T-helper 2 cell treated with Interferon-gamma antibody and Interleukin-4, amounts not matched to agents 5 μg/mL and 100 μg/mL, for 36 hours (primary cell): ENCODE results near the gene ENGASE.
A peak's percentile ranks its signal among the peaks of the same experiment; 100 is the strongest.

Experiments
- DNase-seq: peaks from one replicate; pipeline ENCODE4 v3.0.0; 2021; ENCODE audit warnings: low spot score
- H3K27ac Mint-ChIP-seq: one replicate; pipeline ENCODE4 v1.8.0; 2021; ENCODE audit warnings: mild to moderate bottlenecking, mixed read lengths
- H3K27me3 Mint-ChIP-seq: one replicate; pipeline ENCODE4 v1.8.0; 2021; ENCODE audit warnings: low read depth, mixed read lengths
- H3K36me3 Mint-ChIP-seq: one replicate; pipeline ENCODE4 v1.8.0; 2021; ENCODE audit warnings: low read depth, mixed read lengths
- H3K4me1 Mint-ChIP-seq: one replicate; pipeline ENCODE4 v1.8.0; 2021; ENCODE audit warnings: low read depth, mixed read lengths
- H3K4me3 Mint-ChIP-seq: one replicate; pipeline ENCODE4 v1.8.0; 2022; ENCODE audit warnings: mild to moderate bottlenecking, moderate library complexity, mixed read lengths
- H3K9me3 Mint-ChIP-seq: one replicate; pipeline ENCODE4 v1.8.0; 2021; ENCODE audit warnings: mixed read lengths

The ENGASE gene

DNA sequence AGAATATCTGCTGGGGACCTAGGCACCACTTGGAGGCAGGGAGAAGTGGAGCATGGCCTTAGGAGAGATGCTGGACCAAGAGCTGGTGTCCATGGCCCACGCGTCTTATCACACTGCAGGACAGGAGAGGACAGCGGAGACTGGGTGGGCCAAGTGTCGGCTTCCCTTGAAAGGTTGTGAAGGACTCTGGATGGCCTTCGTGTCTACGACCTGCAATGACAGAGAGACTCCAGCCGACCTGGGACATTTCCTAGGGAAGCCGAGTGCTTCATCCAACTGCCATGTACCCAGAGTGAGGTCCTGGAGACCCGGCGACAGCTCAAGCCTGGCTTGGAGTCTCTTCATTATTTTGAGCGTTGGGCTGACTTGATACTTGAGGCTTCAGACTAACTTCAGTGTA is 30.2 kb upstream of the ENGASE start:
- Mint-ChIP-seq H3K4me3 (no peak overlapping the region), H3K36me3 (no peaks in the 10 kb centered on the region), H3K27ac (no peak overlapping the region), H3K4me1 (no peaks in the 10 kb centered on the region), H3K9me3 (no peaks in the 10 kb centered on the region), H3K27me3 (no peaks in the 10 kb centered on the region)
- no peak for DNase-seq

GRCh38 chr17:79045001-79045729 is 29.5 kb upstream of the ENGASE start:
- Mint-ChIP-seq H3K4me3 (no peak overlapping the region), H3K27me3 (no peaks in the 10 kb centered on the region), H3K4me1 (no peaks in the 10 kb centered on the region), H3K27ac (no peak overlapping the region), H3K9me3 (no peaks in the 10 kb centered on the region), H3K36me3 (no peaks in the 10 kb centered on the region)
- no peak for DNase-seq

DNA sequence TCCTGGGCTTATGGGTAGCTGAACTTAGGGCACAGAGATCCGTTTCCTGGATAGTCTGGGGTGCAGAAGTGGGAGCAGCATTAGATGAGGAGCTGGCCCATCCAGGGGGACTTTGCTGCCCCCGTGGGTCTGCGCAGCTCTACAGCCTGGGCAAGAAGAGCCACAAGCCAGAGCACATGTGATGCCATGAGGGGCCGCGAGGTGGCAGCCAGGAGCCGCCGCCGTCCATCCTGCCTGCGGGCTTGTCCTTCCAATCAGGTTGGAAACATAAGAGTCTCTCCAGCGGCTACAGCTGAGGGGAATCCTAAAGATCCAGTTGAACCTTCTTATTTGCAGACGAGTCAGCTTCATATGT is 28.8 kb upstream of the ENGASE start:
- Mint-ChIP-seq H3K9me3 (no peaks in the 10 kb centered on the region), H3K27me3 (no peaks in the 10 kb centered on the region), H3K36me3 (no peaks in the 10 kb centered on the region), H3K4me3 (no peak overlapping the region), H3K4me1 (no peaks in the 10 kb centered on the region), H3K27ac (no peak overlapping the region)
- peak; percentile 41 for DNase-seq

GRCh38 chr17:79046197-79046915 is 28.3 kb upstream of the ENGASE start:
- H3K9me3 Mint-ChIP-seq: no peaks in the 10 kb centered on the region
- DNase-seq: no peak
- no peaks in the 10 kb centered on the region for H3K36me3 Mint-ChIP-seq
- no peaks in the 10 kb centered on the region for H3K4me1 Mint-ChIP-seq
- no peak overlapping the region for H3K27ac Mint-ChIP-seq
- no peak overlapping the region for H3K4me3 Mint-ChIP-seq
- no peaks in the 10 kb centered on the region for H3K27me3 Mint-ChIP-seq

- Mint-ChIP-seq H3K4me1 (no peaks in the 10 kb centered on the region), H3K27ac (no peak overlapping the region), H3K9me3 (no peaks in the 10 kb centered on the region), H3K36me3 (no peaks in the 10 kb centered on the region), H3K4me3 (no peak overlapping the region), H3K27me3 (no peaks in the 10 kb centered on the region)
- DNase-seq: no peak
Observed at GRCh38 chr17:79046916-79047280, 27.7 kb upstream of the ENGASE start.

DNA sequence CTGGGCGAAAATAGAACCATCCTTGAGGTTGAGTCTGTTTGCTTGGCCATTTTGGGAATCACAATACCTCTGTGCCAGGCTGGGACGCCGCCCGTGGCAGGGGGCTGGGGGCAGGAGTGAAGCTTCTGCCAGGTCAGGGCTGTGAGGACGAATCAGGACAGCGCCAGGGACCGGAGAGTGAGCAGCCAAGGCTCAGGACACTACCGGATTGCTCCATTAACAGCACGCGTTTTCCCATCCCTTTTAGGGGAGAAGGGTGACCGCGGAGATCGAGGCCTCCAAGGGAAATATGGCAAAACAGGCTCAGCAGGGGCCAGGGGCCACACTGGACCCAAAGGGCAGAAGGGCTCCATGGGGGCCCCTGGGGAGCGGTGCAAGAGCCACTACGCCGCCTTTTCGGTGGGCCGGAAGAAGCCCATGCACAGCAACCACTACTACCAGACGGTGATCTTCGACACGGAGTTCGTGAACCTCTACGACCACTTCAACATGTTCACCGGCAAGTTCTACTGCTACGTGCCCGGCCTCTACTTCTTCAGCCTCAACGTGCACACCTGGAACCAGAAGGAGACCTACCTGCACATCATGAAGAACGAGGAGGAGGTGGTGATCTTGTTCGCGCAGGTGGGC is 27.2 kb upstream of the ENGASE start:
- Mint-ChIP-seq H3K27me3 (no peaks in the 10 kb centered on the region), H3K4me1 (no peaks in the 10 kb centered on the region), H3K9me3 (no peaks in the 10 kb centered on the region), H3K27ac (no peak overlapping the region), H3K36me3 (no peaks in the 10 kb centered on the region), H3K4me3 (no peak overlapping the region)
- DNase-seq: no peak

DNA sequence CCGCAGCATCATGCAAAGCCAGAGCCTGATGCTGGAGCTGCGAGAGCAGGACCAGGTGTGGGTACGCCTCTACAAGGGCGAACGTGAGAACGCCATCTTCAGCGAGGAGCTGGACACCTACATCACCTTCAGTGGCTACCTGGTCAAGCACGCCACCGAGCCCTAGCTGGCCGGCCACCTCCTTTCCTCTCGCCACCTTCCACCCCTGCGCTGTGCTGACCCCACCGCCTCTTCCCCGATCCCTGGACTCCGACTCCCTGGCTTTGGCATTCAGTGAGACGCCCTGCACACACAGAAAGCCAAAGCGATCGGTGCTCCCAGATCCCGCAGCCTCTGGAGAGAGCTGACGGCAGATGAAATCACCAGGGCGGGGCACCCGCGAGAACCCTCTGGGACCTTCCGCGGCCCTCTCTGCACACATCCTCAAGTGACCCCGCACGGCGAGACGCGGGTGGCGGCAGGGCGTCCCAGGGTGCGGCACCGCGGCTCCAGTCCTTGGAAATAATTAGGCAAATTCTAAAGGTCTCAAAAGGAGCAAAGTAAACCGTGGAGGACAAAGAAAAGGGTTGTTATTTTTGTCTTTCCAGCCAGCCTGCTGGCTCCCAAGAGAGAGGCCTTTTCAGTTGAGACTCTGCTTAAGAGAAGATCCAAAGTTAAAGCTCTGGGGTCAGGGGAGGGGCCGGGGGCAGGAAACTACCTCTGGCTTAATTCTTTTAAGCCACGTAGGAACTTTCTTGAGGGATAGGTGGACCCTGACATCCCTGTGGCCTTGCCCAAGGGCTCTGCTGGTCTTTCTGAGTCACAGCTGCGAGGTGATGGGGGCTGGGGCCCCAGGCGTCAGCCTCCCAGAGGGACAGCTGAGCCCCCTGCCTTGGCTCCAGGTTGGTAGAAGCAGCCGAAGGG is 26.4 kb upstream of the ENGASE start:
- DNase-seq: no peak
- Mint-ChIP-seq H3K9me3 (no peaks in the 10 kb centered on the region), H3K36me3 (no peaks in the 10 kb centered on the region), H3K27me3 (no peaks in the 10 kb centered on the region), H3K4me3 (no peak overlapping the region), H3K4me1 (no peaks in the 10 kb centered on the region), H3K27ac (no peak overlapping the region)

- Mint-ChIP-seq H3K4me3 (no peak overlapping the region), H3K27me3 (no peaks in the 10 kb centered on the region), H3K4me1 (no peaks in the 10 kb centered on the region), H3K9me3 (peaks cover 7% of the 10 kb centered on the region), H3K27ac (no peak overlapping the region), H3K36me3 (no peaks in the 10 kb centered on the region)
- DNase-seq: no peak
Observed at GRCh38 chr17:79048826-79049755, 25.5 kb upstream of the ENGASE start.

DNA sequence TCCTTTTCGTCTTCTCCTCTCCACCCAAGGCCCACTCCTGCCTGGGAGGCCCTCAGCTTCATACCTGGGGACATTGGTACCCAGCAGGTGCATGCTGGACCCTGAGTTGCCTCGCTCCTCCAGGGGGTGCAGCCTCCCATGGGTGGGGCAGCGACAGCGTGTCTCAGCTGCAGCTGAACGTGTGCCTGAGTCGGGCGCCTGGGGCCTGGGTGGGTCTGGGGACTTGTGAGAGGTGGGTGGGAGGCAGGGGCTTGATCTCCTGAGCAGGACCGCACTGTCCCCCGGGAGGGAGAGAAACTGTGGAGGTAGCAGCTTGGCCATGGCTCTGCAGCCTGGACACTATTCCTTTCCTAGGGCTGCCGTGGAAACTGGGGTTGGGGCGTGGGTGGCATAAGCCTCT is 24.8 kb upstream of the ENGASE start:
- DNase-seq: no peak
- Mint-ChIP-seq H3K27ac (no peak overlapping the region), H3K9me3 (peaks cover 10% of the 10 kb centered on the region), H3K4me1 (no peaks in the 10 kb centered on the region), H3K36me3 (no peaks in the 10 kb centered on the region), H3K4me3 (no peak overlapping the region), H3K27me3 (no peaks in the 10 kb centered on the region)

DNA sequence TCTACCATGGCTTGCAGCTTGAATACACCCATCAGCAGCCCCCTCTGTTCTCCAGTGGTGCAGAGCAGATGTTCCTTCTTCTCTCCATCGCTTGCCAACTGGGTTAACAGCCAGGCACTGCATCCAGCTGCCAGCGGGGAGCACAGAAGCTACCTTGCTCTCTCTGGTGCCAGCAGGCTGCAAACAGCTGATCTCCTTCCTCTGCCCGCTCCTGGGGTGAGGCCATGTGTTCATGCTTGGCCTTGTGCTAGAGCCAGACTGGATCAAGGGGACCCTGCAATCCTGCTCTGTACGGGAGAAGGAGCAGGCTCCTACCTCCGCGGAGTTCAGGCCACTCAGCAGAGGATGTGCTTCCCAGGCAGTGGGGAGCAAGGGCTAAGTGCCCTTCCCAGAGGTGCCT is 24.1 kb upstream of the ENGASE start:
- Mint-ChIP-seq H3K27me3 (no peaks in the 10 kb centered on the region), H3K9me3 (peaks cover 10% of the 10 kb centered on the region), H3K4me1 (no peaks in the 10 kb centered on the region), H3K27ac (no peak overlapping the region), H3K36me3 (no peaks in the 10 kb centered on the region), H3K4me3 (no peak overlapping the region)
- no peak for DNase-seq

DNA sequence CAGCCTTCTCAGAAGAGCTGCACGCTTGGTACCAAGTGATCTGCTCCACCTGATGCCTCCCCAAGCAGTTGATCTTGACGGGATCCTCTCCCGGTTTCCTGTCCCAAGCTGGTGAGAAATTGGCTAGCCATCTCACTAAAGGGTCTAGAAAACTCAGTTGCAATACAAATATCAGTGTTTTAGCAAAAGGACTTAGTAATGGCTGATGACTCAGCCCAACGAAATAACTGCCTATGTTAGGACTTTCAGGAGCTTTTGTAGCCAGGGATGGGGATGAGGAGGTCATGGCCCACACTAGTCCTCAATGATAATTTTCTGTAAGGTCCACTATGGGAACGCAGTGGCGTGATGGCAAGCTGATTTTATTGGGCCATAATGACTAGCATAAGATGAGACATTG is 23.3 kb upstream of the ENGASE start:
- no peak overlapping the region for H3K27ac Mint-ChIP-seq
- no peak for DNase-seq
- no peaks in the 10 kb centered on the region for H3K4me1 Mint-ChIP-seq
- H3K36me3 Mint-ChIP-seq: no peaks in the 10 kb centered on the region
- H3K9me3 Mint-ChIP-seq: peaks cover 10% of the 10 kb centered on the region
- no peaks in the 10 kb centered on the region for H3K27me3 Mint-ChIP-seq
- no peak overlapping the region for H3K4me3 Mint-ChIP-seq

- Mint-ChIP-seq H3K4me3 (no peak overlapping the region), H3K9me3 (peaks cover 10% of the 10 kb centered on the region), H3K27me3 (no peaks in the 10 kb centered on the region), H3K4me1 (no peaks in the 10 kb centered on the region), H3K36me3 (no peaks in the 10 kb centered on the region), H3K27ac (no peak overlapping the region)
- DNase-seq: no peak
Observed at GRCh38 chr17:79052131-79052530, 22.5 kb upstream of the ENGASE start.

GRCh38 chr17:79053251-79053925 is 21.2 kb upstream of the ENGASE start:
- H3K27ac Mint-ChIP-seq: no peak overlapping the region
- H3K36me3 Mint-ChIP-seq: no peaks in the 10 kb centered on the region

More at GRCh38 chr17:79053251-79053925, 21.2 kb upstream of the ENGASE start:
- H3K4me3 Mint-ChIP-seq: no peak overlapping the region
- peaks cover 6% of the 10 kb centered on the region for H3K27me3 Mint-ChIP-seq
- DNase-seq: no peak
- H3K9me3 Mint-ChIP-seq: peaks cover 10% of the 10 kb centered on the region
- H3K4me1 Mint-ChIP-seq: peaks cover 3% of the 10 kb centered on the region
